ENCODE results near the gene DAB2IP.
A peak's percentile ranks its signal among the peaks of the same experiment; 100 is the strongest.

DAB2IP gene

GRCh38 chr9:121676926-121677325 lies 25.5 kb downstream of the DAB2IP start:
- H3K4me3 ChIP-seq (ENCODE audit: low read length) = no peak overlapping the region
- peak; percentile 14 for DNase-seq (ENCODE audit: low read depth)
- TF ChIP-seq CTCF (conservative IDR thresholded peaks at IDR 0.05; ENCODE audit: low read length) = no peak

GRCh38 chr9:121678501-121679022 lies 27.1 kb downstream of the DAB2IP start:
- no peak overlapping the region for H3K4me3 ChIP-seq (ENCODE audit: low read length)
- DNase-seq (ENCODE audit: low read depth) = no peak
- TF ChIP-seq CTCF (conservative IDR thresholded peaks at IDR 0.05; ENCODE audit: low read length) = no peak

GRCh38 chr9:121679901-121680635 lies 28.6 kb downstream of the DAB2IP start:
- no peak for TF ChIP-seq CTCF (conservative IDR thresholded peaks at IDR 0.05; ENCODE audit: low read length)
- no peak for DNase-seq (ENCODE audit: low read depth)

GRCh38 chr9:121681404-121681803 lies 30.0 kb downstream of the DAB2IP start:
- DNase-seq (ENCODE audit: low read depth) = no peak
- no peak for TF ChIP-seq CTCF (conservative IDR thresholded peaks at IDR 0.05; ENCODE audit: low read length)
- no peak overlapping the region for H3K4me3 ChIP-seq (ENCODE audit: low read length)

More at GRCh38 chr9:121679901-121680635, 28.6 kb downstream of the DAB2IP start:
- H3K4me3 ChIP-seq (ENCODE audit: low read length) = no peak overlapping the region

GRCh38 chr9:121682201-121682600 lies 30.8 kb downstream of the DAB2IP start:
- no peak for TF ChIP-seq CTCF (conservative IDR thresholded peaks at IDR 0.05; ENCODE audit: low read length)
- DNase-seq (ENCODE audit: low read depth) = no peak

GRCh38 chr9:121682926-121683515 lies 31.6 kb downstream of the DAB2IP start:
- DNase-seq (ENCODE audit: low read depth) = no peak
- TF ChIP-seq CTCF (conservative IDR thresholded peaks at IDR 0.05; ENCODE audit: low read length) = no peak
- no peak overlapping the region for H3K4me3 ChIP-seq (ENCODE audit: low read length)

More at GRCh38 chr9:121682201-121682600, 30.8 kb downstream of the DAB2IP start:
- H3K4me3 ChIP-seq (ENCODE audit: low read length) = no peak overlapping the region

- no peak overlapping the region for H3K4me3 ChIP-seq (ENCODE audit: low read length)
- no peak for DNase-seq (ENCODE audit: low read depth)
- TF ChIP-seq CTCF (conservative IDR thresholded peaks at IDR 0.05; ENCODE audit: low read length) = no peak
Measured at GRCh38 chr9:121683652-121684051, 32.2 kb downstream of the DAB2IP start.
